Smooth muscle cell (in vitro differentiated cells): Measurements from ENCODE around the gene PTPRT. TPM values are rescaled to one million over a fixed set of nuclear protein-coding genes. Genes with fewer than 3 reads are reported as not detected.

Source experiments
- DNase-seq: peaks from one replicate; lab custom pipeline; 2025; ENCODE audit not compliant: unreplicated experiment; lab: John Stamatoyannopoulos, UW
- H2AFZ ChIP-seq: fragments of 200-600 bp; sonication (generic); 2 replicates; pipeline ENCODE4 v1.6.0; 2016; ENCODE audit warnings: antibody characterized with exemption, low read depth, mild to moderate bottlenecking
- H3F3A ChIP-seq: fragments of 200-600 bp; sonication (generic); 2 replicates; pipeline ENCODE4 v1.6.0; 2017; ENCODE audit warnings: antibody characterized with exemption, low read depth
- H3K27ac ChIP-seq: fragments of 200-600 bp; sonication (generic); 2 replicates; pipeline ENCODE4 v1.5.1; 2016; ENCODE audit warnings: low read depth, mild to moderate bottlenecking
- H3K27me3 ChIP-seq: fragments of 200-600 bp; sonication (generic); 2 replicates; pipeline ENCODE4 v1.6.1; 2016; ENCODE audit warnings: low read depth, mild to moderate bottlenecking
- H3K36me3 ChIP-seq: fragments of 200-600 bp; sonication (generic); 2 replicates; pipeline ENCODE4 v1.5.1; 2016; ENCODE audit warnings: low read depth
- H3K4me1 ChIP-seq: fragments of 200-600 bp; sonication (generic); 2 replicates; pipeline ENCODE4 v1.5.1; 2016; ENCODE audit warnings: low read depth
- H3K4me2 ChIP-seq: fragments of 200-600 bp; sonication (generic); 2 replicates; pipeline ENCODE4 v1.6.0; 2016; ENCODE audit warnings: mild to moderate bottlenecking
- H3K4me3 ChIP-seq: fragments of 200-600 bp; sonication (generic); 2 replicates; pipeline ENCODE4 v1.5.1; 2016; ENCODE audit warnings: mild to moderate bottlenecking
- H3K79me2 ChIP-seq: fragments of 200-600 bp; sonication (generic); 2 replicates; pipeline ENCODE4 v1.6.0; 2016; ENCODE audit warnings: low read depth, mild to moderate bottlenecking
- H3K9ac ChIP-seq: fragments of 200-600 bp; sonication (generic); 2 replicates; pipeline ENCODE4 v1.6.0; 2016; ENCODE audit warnings: low read depth
- H3K9me3 ChIP-seq: fragments of 200-600 bp; sonication (generic); replicated peaks from 2 replicates; pipeline ENCODE4 v1.5.1; 2016; ENCODE audit warnings: low read depth
- H4K20me1 ChIP-seq: fragments of 200-600 bp; sonication (generic); 2 replicates; pipeline ENCODE4 v1.6.0; 2016; ENCODE audit warnings: low read depth
- CTCF ChIP-seq: fragments of 200-600 bp; sonication (generic); IDR thresholded peaks from 2 replicates; pipeline ENCODE4 v1.5.1; 2017; ENCODE audit warnings: borderline replicate concordance, mild to moderate bottlenecking, antibody characterized with exemption; ENCODE audit not compliant: insufficient read depth, poor library complexity, severe bottlenecking
- WGBS: methylation state at CpG from one replicate; pipeline ENCODE4 v1.1.7; 2016; ENCODE audit warnings: low lambda C conversion rate; 5-methylcytosine and 5-hydroxymethylcytosine counted together
- polyA plus RNA-seq: library from polyadenylated mRNA; unstranded; fragments of >200 nt; fragmentation: Nextera tagmentation; extraction: Ambion mirVana; gene quantifications from 2 replicates; pipeline ENCODE4 v1.2.1, GENCODE V29; 2016
- total RNA-seq: library from RNA; depleted of rRNA; stranded (reverse); fragments of >200 nt; gene quantifications from 2 replicates; pipeline ENCODE4 v1.2.3, GENCODE V29; 2014

The PTPRT gene
- total and polyA plus RNA-seq, 2 experiments from 2014 or later, result 0.99 to 2.1 TPM

GRCh38 chr20:42441196-42441863 lies 748.4 kb downstream of the PTPRT start:
- DNase-seq, result no peak
- Histone ChIP-seq H3K79me2 (no peaks in the 10 kb centered on the region), H3K4me3 (no peak overlapping the region), H3K9me3 (no peaks in the 10 kb centered on the region), H3K27ac (no peak overlapping the region), H3K9ac (no peak overlapping the region), H3K4me2 (no peak overlapping the region), H3K36me3 (no peaks in the 10 kb centered on the region), H3F3A (no peaks in the 10 kb centered on the region), H3K4me1 (no peaks in the 10 kb centered on the region), H3K27me3 (no peaks in the 10 kb centered on the region), H4K20me1 (no peaks in the 10 kb centered on the region), H2AFZ (no peak overlapping the region)
- TF ChIP-seq CTCF, result no peak
- 93% methylated on average over 11 of the region's 11 CpGs for WGBS

DNA sequence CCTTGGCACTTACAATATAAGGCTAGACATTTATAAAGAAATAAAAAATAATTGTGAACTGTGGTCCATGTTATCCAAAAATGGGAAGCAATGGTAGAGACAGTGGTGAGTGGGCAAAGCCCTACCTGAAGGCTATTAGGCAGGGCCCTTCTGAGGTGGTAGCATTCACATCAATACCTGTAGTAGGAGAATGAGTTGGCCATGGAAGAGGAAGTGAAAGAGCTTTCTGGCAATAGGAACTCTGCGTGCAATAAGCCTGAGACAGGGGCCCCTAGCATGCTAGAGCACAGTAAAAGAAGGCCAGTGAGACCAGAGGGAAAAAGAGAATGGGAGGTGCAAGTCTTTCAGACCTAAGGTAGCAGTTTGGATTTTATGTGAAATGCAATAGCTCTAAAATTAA lies 754.5 kb downstream of the PTPRT start:
- DNase-seq, result no peak
- 71% methylated on average over 1 of the region's 1 CpG for WGBS
- Histone ChIP-seq H3K79me2 (no peaks in the 10 kb centered on the region), H3K9me3 (no peaks in the 10 kb centered on the region), H3K9ac (no peak overlapping the region), H3F3A (peaks cover 5% of the 10 kb centered on the region), H3K4me1 (no peaks in the 10 kb centered on the region), H2AFZ (no peak overlapping the region), H3K27ac (no peak overlapping the region), H3K27me3 (no peaks in the 10 kb centered on the region), H3K36me3 (no peaks in the 10 kb centered on the region), H4K20me1 (no peaks in the 10 kb centered on the region), H3K4me3 (no peak overlapping the region), H3K4me2 (no peak overlapping the region)
- no peak for TF ChIP-seq CTCF

DNA sequence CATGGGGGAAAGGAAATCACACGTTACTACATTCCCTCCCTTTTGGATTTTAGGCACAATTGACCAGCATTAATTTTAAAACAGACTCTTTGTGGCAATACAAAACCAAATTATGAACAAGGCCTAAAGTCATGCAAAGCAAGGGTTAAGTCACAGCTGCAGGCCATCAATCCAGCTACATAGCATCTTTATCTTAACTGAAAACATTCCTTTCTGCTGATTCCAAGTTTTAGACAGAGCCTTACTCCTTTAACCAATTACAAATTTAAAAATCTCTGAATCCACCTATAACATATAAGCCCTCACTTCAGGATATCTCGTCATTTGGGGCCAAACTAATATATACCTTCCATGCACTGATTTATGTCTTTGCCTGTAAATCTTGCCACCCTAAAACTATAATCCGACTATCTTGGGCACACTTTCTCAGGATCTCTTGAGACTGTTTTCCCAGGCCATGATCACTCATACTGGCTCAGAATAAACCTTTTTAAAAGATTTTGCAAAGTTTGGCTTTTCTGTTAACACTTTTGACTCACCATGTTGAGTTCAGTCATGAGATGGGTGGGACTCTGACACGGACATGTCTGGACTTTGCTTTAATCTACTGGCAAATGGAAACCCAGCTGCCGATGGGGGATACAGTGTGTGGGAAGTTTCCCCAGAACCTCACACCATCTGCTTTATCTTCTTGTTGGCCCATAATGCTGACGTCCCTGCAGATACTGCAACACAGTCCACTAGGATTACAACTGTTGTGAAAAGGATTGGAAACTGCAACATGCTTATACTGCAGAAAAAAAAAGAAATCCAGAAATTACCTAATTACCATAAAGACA lies 757.0 kb downstream of the PTPRT start:
- Histone ChIP-seq H3K4me3 (no peak overlapping the region), H4K20me1 (no peaks in the 10 kb centered on the region), H3K27ac (peak overlapping the region; percentile 95), H3K27me3 (no peaks in the 10 kb centered on the region), H2AFZ (peak overlapping the region; percentile 50), H3K9me3 (no peaks in the 10 kb centered on the region), H3K4me1 (no peaks in the 10 kb centered on the region), H3K36me3 (no peaks in the 10 kb centered on the region), H3K9ac (peak overlapping the region; percentile 70), H3K79me2 (no peaks in the 10 kb centered on the region), H3K4me2 (peak overlapping the region; percentile 56), H3F3A (peaks cover 5% of the 10 kb centered on the region)
- 16% methylated on average over 6 of the region's 6 CpGs for WGBS
- TF ChIP-seq CTCF, result no peak
- no peak for DNase-seq
